ENCODE data around the gene SAXO2. TPM values are rescaled to one million over a fixed set of nuclear protein-coding genes. Genes with fewer than 3 reads are reported as not detected.
"Not testable (repeated sequence)": the region's sequence is repeated elsewhere in the genome, so short reads cannot be mapped to it uniquely, and the experiment has no call there.

SAXO2 gene
- polyA plus RNA-seq, 3 donors: not detected

GRCh38 chr15:82307714-82308081 is 45.1 kb downstream of the SAXO2 start:
- Mint-ChIP-seq H3K27ac (peak overlapping the region in 1 of 7 donors; percentile 4), H3K27me3 (ENCODE audit: low read depth in 3 of 3) (peaks cover 0 to 5% (median 2%) of the 10 kb centered on the region in 3 donors), H3K4me1 (no peaks in the 10 kb centered on the region), H3K4me3 (no peak overlapping the region), H3K9me3 (peaks cover 4 to 9% (median 6%) of the 10 kb centered on the region in 7 donors), H3K36me3 (no peaks in the 10 kb centered on the region)
- DNase-seq: no peak
- Histone ChIP-seq H3K4me2 (replicated peaks; ENCODE audit: extremely low read depth, low read length, poor library complexity, severe bottlenecking) (no peak overlapping the region), H3K4me1 (ENCODE audit: control insufficient read depth in 1 of 2, insufficient read depth in 2 of 2, low read length in 2 of 2) (no peaks in the 10 kb centered on the region), H3K27me3 (ENCODE audit: control insufficient read depth in 2 of 2, insufficient read depth in 2 of 2, low read length in 2 of 2) (no peaks in the 10 kb centered on the region), H3K79me2 (ENCODE audit: insufficient read depth, low read length) (no peaks in the 10 kb centered on the region), H4K20me1 (ENCODE audit: insufficient read depth, low read length) (no peaks in the 10 kb centered on the region), H3K4me3 (replicated peaks in 1 of 3; ENCODE audit: low read depth in 2 of 3, low read length in 3 of 3) (no peak overlapping the region), H3K9ac (ENCODE audit: insufficient read depth, low read length, poor library complexity, severe bottlenecking) (no peak overlapping the region), H3K9me3 (replicated peaks in 1 of 2; ENCODE audit: control insufficient read depth in 1 of 2, insufficient read depth in 1 of 2, low read length in 2 of 2) (peaks cover 0 to 4% of the 10 kb centered on the region in 2 donors), H2AFZ (ENCODE audit: insufficient read depth, low read depth, low read length, poor library complexity, severe bottlenecking) (no peak overlapping the region), H3K27ac (ENCODE audit: low read depth in 1 of 2, low read length in 2 of 2) (no peak overlapping the region), H3K36me3 (replicated peaks in 1 of 2; ENCODE audit: control insufficient read depth in 1 of 2, insufficient read depth in 2 of 2, low read length in 2 of 2) (no peaks in the 10 kb centered on the region)
- 83% methylated on average over 6 of the region's 8 CpGs for WGBS (ENCODE audit: insufficient coverage)
- intact Hi-C loops (cut with micrococcal nuclease): no loop called here
- TF ChIP-seq CTCF (IDR thresholded peaks at IDR 0.05): no peak

- Histone ChIP-seq H3K27ac (ENCODE audit: low read depth in 1 of 2, low read length in 2 of 2) (no peak overlapping the region), H3K4me1 (ENCODE audit: control insufficient read depth in 1 of 2, insufficient read depth in 2 of 2, low read length in 2 of 2) (no peaks in the 10 kb centered on the region), H3K79me2 (ENCODE audit: insufficient read depth, low read length) (no peaks in the 10 kb centered on the region), H4K20me1 (ENCODE audit: insufficient read depth, low read length) (no peaks in the 10 kb centered on the region), H3K36me3 (replicated peaks in 1 of 2; ENCODE audit: control insufficient read depth in 1 of 2, insufficient read depth in 2 of 2, low read length in 2 of 2) (no peaks in the 10 kb centered on the region), H3K9me3 (replicated peaks in 1 of 2; ENCODE audit: control insufficient read depth in 1 of 2, insufficient read depth in 1 of 2, low read length in 2 of 2) (peaks cover 0 to 4% of the 10 kb centered on the region in 2 donors), H3K9ac (ENCODE audit: insufficient read depth, low read length, poor library complexity, severe bottlenecking) (no peak overlapping the region), H2AFZ (ENCODE audit: insufficient read depth, low read depth, low read length, poor library complexity, severe bottlenecking) (no peak overlapping the region), H3K4me2 (replicated peaks; ENCODE audit: extremely low read depth, low read length, poor library complexity, severe bottlenecking) (no peak overlapping the region), H3K4me3 (replicated peaks in 1 of 3; ENCODE audit: low read depth in 2 of 3, low read length in 3 of 3) (no peak overlapping the region), H3K27me3 (ENCODE audit: control insufficient read depth in 2 of 2, insufficient read depth in 2 of 2, low read length in 2 of 2) (no peaks in the 10 kb centered on the region)
- Mint-ChIP-seq H3K4me1 (no peaks in the 10 kb centered on the region), H3K9me3 (peaks cover 4 to 9% (median 6%) of the 10 kb centered on the region in 7 donors), H3K4me3 (no peak overlapping the region), H3K27ac (no peak overlapping the region), H3K27me3 (ENCODE audit: low read depth in 3 of 3) (peaks cover under 1 to 5% (median 2%) of the 10 kb centered on the region in 3 donors), H3K36me3 (no peaks in the 10 kb centered on the region)
- DNase-seq: no peak
- intact Hi-C loops (cut with micrococcal nuclease): no loop called here
- no CpG with 5 or more reads among the region's 2 CpGs for WGBS (ENCODE audit: insufficient coverage)
- TF ChIP-seq CTCF (IDR thresholded peaks at IDR 0.05): no peak
Observed at GRCh38 chr15:82309802-82310201, 47.2 kb downstream of the SAXO2 start.

GRCh38 chr15:82311321-82311720 is 48.7 kb downstream of the SAXO2 start:
- H3K9me3 ChIP-seq (replicated peaks in 1 of 2; ENCODE audit: control insufficient read depth in 1 of 2, insufficient read depth in 1 of 2, low read length in 2 of 2); intact Hi-C loops (cut with micrococcal nuclease); H3K4me1 Mint-ChIP-seq; H3K36me3 Mint-ChIP-seq; H3K9me3 Mint-ChIP-seq; H3K4me1 ChIP-seq (ENCODE audit: control insufficient read depth in 1 of 2, insufficient read depth in 2 of 2, low read length in 2 of 2); H2AFZ ChIP-seq (ENCODE audit: insufficient read depth, low read depth, low read length, poor library complexity, severe bottlenecking); DNase-seq; H3K27me3 ChIP-seq (ENCODE audit: control insufficient read depth in 2 of 2, insufficient read depth in 2 of 2, low read length in 2 of 2); H3K36me3 ChIP-seq (replicated peaks in 1 of 2; ENCODE audit: control insufficient read depth in 1 of 2, insufficient read depth in 2 of 2, low read length in 2 of 2); H3K27ac Mint-ChIP-seq; H3K9ac ChIP-seq (ENCODE audit: insufficient read depth, low read length, poor library complexity, severe bottlenecking); H3K79me2 ChIP-seq (ENCODE audit: insufficient read depth, low read length); H3K4me3 ChIP-seq (replicated peaks in 1 of 3; ENCODE audit: low read depth in 2 of 3, low read length in 3 of 3); H4K20me1 ChIP-seq (ENCODE audit: insufficient read depth, low read length); H3K27me3 Mint-ChIP-seq (ENCODE audit: low read depth in 3 of 3); H3K4me2 ChIP-seq (replicated peaks; ENCODE audit: extremely low read depth, low read length, poor library complexity, severe bottlenecking); H3K4me3 Mint-ChIP-seq; H3K27ac ChIP-seq (ENCODE audit: low read depth in 1 of 2, low read length in 2 of 2): not testable (repeated sequence)
- WGBS (ENCODE audit: insufficient coverage): 92% methylated on average over 3 of the region's 5 CpGs
